ENCODE data around the gene LRRC49. TPM values are rescaled to one million over a fixed set of nuclear protein-coding genes. Genes with fewer than 3 reads are reported as not detected.

Gene LRRC49
- total and polyA plus RNA-seq, 2 experiments from 2014 or later, result 8.5 to 14.6 TPM

DNA sequence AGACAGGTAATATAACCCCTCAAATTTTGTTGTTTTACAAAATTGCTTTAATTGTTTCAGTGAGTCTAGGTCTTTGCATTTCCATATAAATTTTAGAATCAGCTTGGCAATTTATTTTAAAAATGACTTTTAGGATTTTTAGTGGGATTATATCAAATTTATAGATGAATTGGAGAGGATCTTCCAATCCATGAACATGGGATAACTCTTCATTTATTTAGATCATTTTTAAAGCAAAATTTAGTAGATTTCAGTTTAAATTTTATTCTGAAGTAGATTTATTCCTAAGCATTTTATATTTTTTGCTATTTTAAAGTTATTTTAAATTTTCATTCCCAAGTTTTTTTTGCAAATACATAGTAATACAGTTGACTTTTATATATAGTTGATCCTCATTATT, 164.5 kb downstream of the LRRC49 start:
- H3K27ac Mint-ChIP-seq, result no peak overlapping the region
- no peaks in the 10 kb centered on the region; the same call in 2 of the 3 replicates for H3K9me3 Mint-ChIP-seq
- H3K4me2 ChIP-seq, result no peak overlapping the region
- no peaks in the 10 kb centered on the region for H3K4me1 ChIP-seq (ENCODE audit: insufficient read depth)
- ATAC-seq, result no peak
- no peaks in the 10 kb centered on the region for H3K4me1 Mint-ChIP-seq
- no peak overlapping the region for H3K27ac ChIP-seq (ENCODE audit: low read depth)
- no peak overlapping the region for H2AFZ ChIP-seq
- H3K36me3 ChIP-seq (ENCODE audit: insufficient read depth), result no peaks in the 10 kb centered on the region
- no peaks in the 10 kb centered on the region for H3K79me2 ChIP-seq (replicated peaks; ENCODE audit: insufficient read depth)
- TF ChIP-seq, protein P1, sequence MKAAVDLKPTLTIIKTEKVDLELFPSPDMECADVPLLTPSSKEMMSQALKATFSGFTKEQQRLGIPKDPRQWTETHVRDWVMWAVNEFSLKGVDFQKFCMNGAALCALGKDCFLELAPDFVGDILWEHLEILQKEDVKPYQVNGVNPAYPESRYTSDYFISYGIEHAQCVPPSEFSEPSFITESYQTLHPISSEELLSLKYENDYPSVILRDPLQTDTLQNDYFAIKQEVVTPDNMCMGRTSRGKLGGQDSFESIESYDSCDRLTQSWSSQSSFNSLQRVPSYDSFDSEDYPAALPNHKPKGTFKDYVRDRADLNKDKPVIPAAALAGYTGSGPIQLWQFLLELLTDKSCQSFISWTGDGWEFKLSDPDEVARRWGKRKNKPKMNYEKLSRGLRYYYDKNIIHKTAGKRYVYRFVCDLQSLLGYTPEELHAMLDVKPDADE (IDR thresholded peaks at IDR 0.05), result no peak
- no peak for TF ChIP-seq ZNF331 (CRISPR knock-in tag; IDR thresholded peaks at IDR 0.05; ENCODE audit: low read depth)
- TF ChIP-seq EZH2phosphoT487 (IDR thresholded peaks at IDR 0.05; ENCODE audit: unreplicated experiment), result no peak
- no peak for TF ChIP-seq CREB1 (CRISPR knock-in tag; IDR thresholded peaks at IDR 0.05; ENCODE audit: low read depth)
- TF ChIP-seq ZNF114 (CRISPR knock-in tag; IDR thresholded peaks at IDR 0.05), result no peak
- no peak for TF ChIP-seq EZH2 (IDR thresholded peaks at IDR 0.05; ENCODE audit: low read depth, unreplicated experiment)
- TF ChIP-seq POLR2AphosphoS5 (IDR thresholded peaks at IDR 0.05; ENCODE audit: low read depth), result no peak
- no peak for TF ChIP-seq JUNB (IDR thresholded peaks at IDR 0.05; ENCODE audit: unreplicated experiment)
- no peak for TF ChIP-seq NANOG (IDR thresholded peaks at IDR 0.05; ENCODE audit: borderline replicate concordance)
- TF ChIP-seq, protein P2, sequence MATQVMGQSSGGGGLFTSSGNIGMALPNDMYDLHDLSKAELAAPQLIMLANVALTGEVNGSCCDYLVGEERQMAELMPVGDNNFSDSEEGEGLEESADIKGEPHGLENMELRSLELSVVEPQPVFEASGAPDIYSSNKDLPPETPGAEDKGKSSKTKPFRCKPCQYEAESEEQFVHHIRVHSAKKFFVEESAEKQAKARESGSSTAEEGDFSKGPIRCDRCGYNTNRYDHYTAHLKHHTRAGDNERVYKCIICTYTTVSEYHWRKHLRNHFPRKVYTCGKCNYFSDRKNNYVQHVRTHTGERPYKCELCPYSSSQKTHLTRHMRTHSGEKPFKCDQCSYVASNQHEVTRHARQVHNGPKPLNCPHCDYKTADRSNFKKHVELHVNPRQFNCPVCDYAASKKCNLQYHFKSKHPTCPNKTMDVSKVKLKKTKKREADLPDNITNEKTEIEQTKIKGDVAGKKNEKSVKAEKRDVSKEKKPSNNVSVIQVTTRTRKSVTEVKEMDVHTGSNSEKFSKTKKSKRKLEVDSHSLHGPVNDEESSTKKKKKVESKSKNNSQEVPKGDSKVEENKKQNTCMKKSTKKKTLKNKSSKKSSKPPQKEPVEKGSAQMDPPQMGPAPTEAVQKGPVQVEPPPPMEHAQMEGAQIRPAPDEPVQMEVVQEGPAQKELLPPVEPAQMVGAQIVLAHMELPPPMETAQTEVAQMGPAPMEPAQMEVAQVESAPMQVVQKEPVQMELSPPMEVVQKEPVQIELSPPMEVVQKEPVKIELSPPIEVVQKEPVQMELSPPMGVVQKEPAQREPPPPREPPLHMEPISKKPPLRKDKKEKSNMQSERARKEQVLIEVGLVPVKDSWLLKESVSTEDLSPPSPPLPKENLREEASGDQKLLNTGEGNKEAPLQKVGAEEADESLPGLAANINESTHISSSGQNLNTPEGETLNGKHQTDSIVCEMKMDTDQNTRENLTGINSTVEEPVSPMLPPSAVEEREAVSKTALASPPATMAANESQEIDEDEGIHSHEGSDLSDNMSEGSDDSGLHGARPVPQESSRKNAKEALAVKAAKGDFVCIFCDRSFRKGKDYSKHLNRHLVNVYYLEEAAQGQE (IDR thresholded peaks at IDR 0.05; ENCODE audit: unreplicated experiment), result no peak
- TF ChIP-seq, protein P3, sequence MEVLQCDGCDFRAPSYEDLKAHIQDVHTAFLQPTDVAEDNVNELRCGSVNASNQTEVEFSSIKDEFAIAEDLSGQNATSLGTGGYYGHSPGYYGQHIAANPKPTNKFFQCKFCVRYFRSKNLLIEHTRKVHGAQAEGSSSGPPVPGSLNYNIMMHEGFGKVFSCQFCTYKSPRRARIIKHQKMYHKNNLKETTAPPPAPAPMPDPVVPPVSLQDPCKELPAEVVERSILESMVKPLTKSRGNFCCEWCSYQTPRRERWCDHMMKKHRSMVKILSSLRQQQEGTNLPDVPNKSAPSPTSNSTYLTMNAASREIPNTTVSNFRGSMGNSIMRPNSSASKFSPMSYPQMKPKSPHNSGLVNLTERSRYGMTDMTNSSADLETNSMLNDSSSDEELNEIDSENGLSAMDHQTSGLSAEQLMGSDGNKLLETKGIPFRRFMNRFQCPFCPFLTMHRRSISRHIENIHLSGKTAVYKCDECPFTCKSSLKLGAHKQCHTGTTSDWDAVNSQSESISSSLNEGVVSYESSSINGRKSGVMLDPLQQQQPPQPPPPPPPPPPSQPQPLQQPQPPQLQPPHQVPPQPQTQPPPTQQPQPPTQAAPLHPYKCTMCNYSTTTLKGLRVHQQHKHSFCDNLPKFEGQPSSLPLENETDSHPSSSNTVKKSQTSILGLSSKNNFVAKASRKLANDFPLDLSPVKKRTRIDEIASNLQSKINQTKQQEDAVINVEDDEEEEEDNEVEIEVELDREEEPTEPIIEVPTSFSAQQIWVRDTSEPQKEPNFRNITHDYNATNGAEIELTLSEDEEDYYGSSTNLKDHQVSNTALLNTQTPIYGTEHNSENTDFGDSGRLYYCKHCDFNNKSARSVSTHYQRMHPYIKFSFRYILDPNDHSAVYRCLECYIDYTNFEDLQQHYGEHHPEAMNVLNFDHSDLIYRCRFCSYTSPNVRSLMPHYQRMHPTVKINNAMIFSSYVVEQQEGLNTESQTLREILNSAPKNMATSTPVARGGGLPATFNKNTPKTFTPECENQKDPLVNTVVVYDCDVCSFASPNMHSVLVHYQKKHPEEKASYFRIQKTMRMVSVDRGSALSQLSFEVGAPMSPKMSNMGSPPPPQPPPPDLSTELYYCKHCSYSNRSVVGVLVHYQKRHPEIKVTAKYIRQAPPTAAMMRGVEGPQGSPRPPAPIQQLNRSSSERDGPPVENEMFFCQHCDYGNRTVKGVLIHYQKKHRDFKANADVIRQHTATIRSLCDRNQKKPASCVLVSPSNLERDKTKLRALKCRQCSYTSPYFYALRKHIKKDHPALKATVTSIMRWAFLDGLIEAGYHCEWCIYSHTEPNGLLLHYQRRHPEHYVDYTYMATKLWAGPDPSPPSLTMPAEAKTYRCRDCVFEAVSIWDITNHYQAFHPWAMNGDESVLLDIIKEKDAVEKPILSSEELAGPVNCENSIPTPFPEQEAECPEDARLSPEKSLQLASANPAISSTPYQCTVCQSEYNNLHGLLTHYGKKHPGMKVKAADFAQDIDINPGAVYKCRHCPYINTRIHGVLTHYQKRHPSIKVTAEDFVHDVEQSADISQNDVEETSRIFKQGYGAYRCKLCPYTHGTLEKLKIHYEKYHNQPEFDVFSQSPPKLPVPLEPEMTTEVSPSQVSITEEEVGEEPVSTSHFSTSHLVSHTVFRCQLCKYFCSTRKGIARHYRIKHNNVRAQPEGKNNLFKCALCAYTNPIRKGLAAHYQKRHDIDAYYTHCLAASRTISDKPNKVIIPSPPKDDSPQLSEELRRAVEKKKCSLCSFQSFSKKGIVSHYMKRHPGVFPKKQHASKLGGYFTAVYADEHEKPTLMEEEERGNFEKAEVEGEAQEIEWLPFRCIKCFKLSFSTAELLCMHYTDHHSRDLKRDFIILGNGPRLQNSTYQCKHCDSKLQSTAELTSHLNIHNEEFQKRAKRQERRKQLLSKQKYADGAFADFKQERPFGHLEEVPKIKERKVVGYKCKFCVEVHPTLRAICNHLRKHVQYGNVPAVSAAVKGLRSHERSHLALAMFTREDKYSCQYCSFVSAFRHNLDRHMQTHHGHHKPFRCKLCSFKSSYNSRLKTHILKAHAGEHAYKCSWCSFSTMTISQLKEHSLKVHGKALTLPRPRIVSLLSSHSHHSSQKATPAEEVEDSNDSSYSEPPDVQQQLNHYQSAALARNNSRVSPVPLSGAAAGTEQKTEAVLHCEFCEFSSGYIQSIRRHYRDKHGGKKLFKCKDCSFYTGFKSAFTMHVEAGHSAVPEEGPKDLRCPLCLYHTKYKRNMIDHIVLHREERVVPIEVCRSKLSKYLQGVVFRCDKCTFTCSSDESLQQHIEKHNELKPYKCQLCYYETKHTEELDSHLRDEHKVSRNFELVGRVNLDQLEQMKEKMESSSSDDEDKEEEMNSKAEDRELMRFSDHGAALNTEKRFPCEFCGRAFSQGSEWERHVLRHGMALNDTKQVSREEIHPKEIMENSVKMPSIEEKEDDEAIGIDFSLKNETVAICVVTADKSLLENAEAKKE (CRISPR knock-in tag; IDR thresholded peaks at IDR 0.05), result no peak
- TF ChIP-seq STAT1 (IDR thresholded peaks at IDR 0.05; ENCODE audit: unreplicated experiment), result no peak
- TF ChIP-seq, protein P4, sequence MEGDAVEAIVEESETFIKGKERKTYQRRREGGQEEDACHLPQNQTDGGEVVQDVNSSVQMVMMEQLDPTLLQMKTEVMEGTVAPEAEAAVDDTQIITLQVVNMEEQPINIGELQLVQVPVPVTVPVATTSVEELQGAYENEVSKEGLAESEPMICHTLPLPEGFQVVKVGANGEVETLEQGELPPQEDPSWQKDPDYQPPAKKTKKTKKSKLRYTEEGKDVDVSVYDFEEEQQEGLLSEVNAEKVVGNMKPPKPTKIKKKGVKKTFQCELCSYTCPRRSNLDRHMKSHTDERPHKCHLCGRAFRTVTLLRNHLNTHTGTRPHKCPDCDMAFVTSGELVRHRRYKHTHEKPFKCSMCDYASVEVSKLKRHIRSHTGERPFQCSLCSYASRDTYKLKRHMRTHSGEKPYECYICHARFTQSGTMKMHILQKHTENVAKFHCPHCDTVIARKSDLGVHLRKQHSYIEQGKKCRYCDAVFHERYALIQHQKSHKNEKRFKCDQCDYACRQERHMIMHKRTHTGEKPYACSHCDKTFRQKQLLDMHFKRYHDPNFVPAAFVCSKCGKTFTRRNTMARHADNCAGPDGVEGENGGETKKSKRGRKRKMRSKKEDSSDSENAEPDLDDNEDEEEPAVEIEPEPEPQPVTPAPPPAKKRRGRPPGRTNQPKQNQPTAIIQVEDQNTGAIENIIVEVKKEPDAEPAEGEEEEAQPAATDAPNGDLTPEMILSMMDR (conservative IDR thresholded peaks at IDR 0.05; ENCODE audit: low read depth in 2 of 2), result no peak
- DNase-seq (ENCODE audit: low spot score), result no peak
- no peaks in the 10 kb centered on the region for H3F3A ChIP-seq (replicated peaks; ENCODE audit: low read depth)
- H3K9me2 ChIP-seq (ENCODE audit: insufficient read depth), result no peaks in the 10 kb centered on the region
- H4K20me1 ChIP-seq (replicated peaks; ENCODE audit: insufficient read depth), result no peaks in the 10 kb centered on the region
- no peaks in the 10 kb centered on the region; the same call in 2 of the 3 replicates for H3K36me3 Mint-ChIP-seq (ENCODE audit: low read depth)
- H3K4me3 ChIP-seq, result no peak overlapping the region
- H3K27me3 ChIP-seq (ENCODE audit: insufficient read depth), result no peaks in the 10 kb centered on the region
- no peak overlapping the region for H3K4me3 Mint-ChIP-seq
- H3K27me3 Mint-ChIP-seq (ENCODE audit: insufficient read depth, low read depth, poor library complexity), result no peaks in the 10 kb centered on the region

All from GM23338 (cell line).